K562 (cell line): ENCODE data around the gene PHLDB3. TPM values are rescaled to one million over a fixed set of nuclear protein-coding genes. Genes with fewer than 3 reads are reported as not detected.

Experiments used
- CREM ChIP-seq: IDR thresholded peaks from 2 replicates; pipeline ENCODE4 v1.6.1; 2014; ENCODE audit warnings: antibody characterized with exemption, low read depth
- HMBOX1 ChIP-seq: sonication (generic); IDR thresholded peaks from 2 replicates; pipeline ENCODE4 v1.6.1; 2016
- NCOA2 ChIP-seq, 2 experiments: fragments of 450-650 bp; IDR thresholded peaks; 2 replicates each; pipeline ENCODE4 v1.6.1; 2018; ENCODE audit warnings: mild to moderate bottlenecking in 2 of 2, moderate library complexity in 1 of 2; ENCODE audit not compliant: partially characterized antibody in 2 of 2
- POLR2B ChIP-seq: fragments of 450-650 bp; IDR thresholded peaks from 2 replicates; pipeline ENCODE4 v1.6.1; 2018; ENCODE audit warnings: low read depth; ENCODE audit not compliant: partially characterized antibody
- PURB ChIP-seq: sonication (generic); formaldehyde crosslinking; IDR thresholded peaks from 2 replicates; pipeline ENCODE4 v1.9.0; 2021; ENCODE audit warnings: low read depth, mild to moderate bottlenecking, missing genetic modification reagents
- RFX1 ChIP-seq: fragments of 450-650 bp; IDR thresholded peaks from 2 replicates; pipeline ENCODE4 v1.6.1; 2016; ENCODE audit warnings: mild to moderate bottlenecking, moderate library complexity
- RUNX1 ChIP-seq: sonication (generic); IDR thresholded peaks from 2 replicates; pipeline ENCODE4 v1.6.1; 2016; ENCODE audit warnings: antibody characterized with exemption, low read depth
- SP1 ChIP-seq: sonication (generic); formaldehyde crosslinking; IDR thresholded peaks from 2 replicates; pipeline ENCODE4 v1.8.1; 2022; ENCODE audit warnings: mild to moderate bottlenecking, missing genetic modification reagents
- SRSF7 ChIP-seq: fragments of 200-400 bp; formaldehyde crosslinking; optimal IDR thresholded peaks from 2 replicates; pipeline ENCODE3; 2017; ENCODE audit warnings: mild to moderate bottlenecking, low read depth, low read length
- STAT5A ChIP-seq: IDR thresholded peaks from 2 replicates; pipeline ENCODE4 v1.6.1; 2012; ENCODE audit warnings: low read length, inconsistent platforms, borderline replicate concordance
- TAF7 ChIP-seq: fragments of 450-650 bp; IDR thresholded peaks from 2 replicates; pipeline ENCODE4 v1.6.1; 2016; ENCODE audit warnings: missing genetic modification characterization, missing compliant biosample characterization
- TAF9B ChIP-seq: fragments of 450-650 bp; IDR thresholded peaks from 2 replicates; pipeline ENCODE4 v1.6.1; 2018; ENCODE audit warnings: mild to moderate bottlenecking; ENCODE audit not compliant: partially characterized antibody
- ZNF232 ChIP-seq: sonication (generic); formaldehyde crosslinking; IDR thresholded peaks from 2 replicates; pipeline ENCODE4 v1.8.0; 2022; ENCODE audit warnings: mild to moderate bottlenecking, missing genetic modification reagents
- ZNF395 ChIP-seq: fragments of 200-800 bp; sonication (Bioruptor generic); IDR thresholded peaks from 2 replicates; pipeline ENCODE4 v1.6.1; 2017; ENCODE audit warnings: missing genetic modification characterization, missing compliant biosample characterization
- ZNF431 ChIP-seq: sonication (generic); formaldehyde crosslinking; IDR thresholded peaks from 2 replicates; pipeline ENCODE4 v1.8.0; 2022; ENCODE audit warnings: mild to moderate bottlenecking, missing genetic modification reagents
- ZNF436 ChIP-seq: fragments of 250-450, 450-650 bp; sonication (Bioruptor Pico); formaldehyde crosslinking; IDR thresholded peaks from 2 replicates; pipeline ENCODE4 v1.7.0; 2020; ENCODE audit warnings: mild to moderate bottlenecking
- ZNF512 ChIP-seq: IDR thresholded peaks from 2 replicates; pipeline ENCODE4 v1.6.1; 2016; ENCODE audit warnings: missing genetic modification characterization, missing compliant biosample characterization
- polyA plus RNA-seq, 8 experiments: library from polyadenylated mRNA; depleted of rRNA in 4 of 8; stranded (reverse) in 5 of 8; unstranded in 3 of 8; fragments of >200 nt; fragmentation: Nextera tagmentation in 2 of 8; fragmentation: Illumina TruSeq in 1 of 8; extraction: Ambion mirVana in 2 of 8; extraction: Trizol in 1 of 8; gene quantifications; 2 replicates each; pipeline versions ENCODE4 v1.2.1 to v1.2.3, GENCODE V29; 2011 to 2014; ENCODE audit warnings: inconsistent platforms in 1 of 8, missing spikeins in 1 of 8
- total RNA-seq, 7 experiments: library from RNA; depleted of rRNA in 6 of 7; stranded (reverse); fragments of >200 nt in 6 of 7; fragmentation: Illumina TruSeq in 2 of 7; extraction: Trizol in 2 of 7; gene quantifications; 2 replicates each; pipeline versions ENCODE4 v1.2.1 to v1.2.3, GENCODE V29; 2011 to 2021; ENCODE audit warnings: low replicate concordance in 1 of 7
- TF ChIP-seq, protein P1 (sequence below): IDR thresholded peaks from 3 replicates; pipeline ENCODE4 v1.6.1; 2011; ENCODE audit warnings: borderline replicate concordance, mild to moderate bottlenecking, moderate library complexity; ENCODE audit not compliant: insufficient read length; ENCODE audit errors: extremely low read depth
- TF ChIP-seq, protein P2 (sequence below): sonication (generic); formaldehyde crosslinking; IDR thresholded peaks from 2 replicates; pipeline ENCODE4 v1.8.1; 2023; ENCODE audit warnings: mild to moderate bottlenecking, missing genetic modification reagents

PHLDB3 gene
- total and polyA plus RNA-seq, 9 of the 15 experiments (the other 6 are each of a cell fraction or from before 2014, with no cell fraction given) = 0.04 to 23.5 (median 3.9) TPM

- TF ChIP-seq, protein P1, sequence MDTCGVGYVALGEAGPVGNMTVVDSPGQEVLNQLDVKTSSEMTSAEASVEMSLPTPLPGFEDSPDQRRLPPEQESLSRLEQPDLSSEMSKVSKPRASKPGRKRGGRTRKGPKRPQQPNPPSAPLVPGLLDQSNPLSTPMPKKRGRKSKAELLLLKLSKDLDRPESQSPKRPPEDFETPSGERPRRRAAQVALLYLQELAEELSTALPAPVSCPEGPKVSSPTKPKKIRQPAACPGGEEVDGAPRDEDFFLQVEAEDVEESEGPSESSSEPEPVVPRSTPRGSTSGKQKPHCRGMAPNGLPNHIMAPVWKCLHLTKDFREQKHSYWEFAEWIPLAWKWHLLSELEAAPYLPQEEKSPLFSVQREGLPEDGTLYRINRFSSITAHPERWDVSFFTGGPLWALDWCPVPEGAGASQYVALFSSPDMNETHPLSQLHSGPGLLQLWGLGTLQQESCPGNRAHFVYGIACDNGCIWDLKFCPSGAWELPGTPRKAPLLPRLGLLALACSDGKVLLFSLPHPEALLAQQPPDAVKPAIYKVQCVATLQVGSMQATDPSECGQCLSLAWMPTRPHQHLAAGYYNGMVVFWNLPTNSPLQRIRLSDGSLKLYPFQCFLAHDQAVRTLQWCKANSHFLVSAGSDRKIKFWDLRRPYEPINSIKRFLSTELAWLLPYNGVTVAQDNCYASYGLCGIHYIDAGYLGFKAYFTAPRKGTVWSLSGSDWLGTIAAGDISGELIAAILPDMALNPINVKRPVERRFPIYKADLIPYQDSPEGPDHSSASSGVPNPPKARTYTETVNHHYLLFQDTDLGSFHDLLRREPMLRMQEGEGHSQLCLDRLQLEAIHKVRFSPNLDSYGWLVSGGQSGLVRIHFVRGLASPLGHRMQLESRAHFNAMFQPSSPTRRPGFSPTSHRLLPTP = no peak
- TF ChIP-seq CREM (peak; percentile 4; the same call in 1 of the 2 replicates), ZNF232 (no peak), ZNF395 (CRISPR knock-in tag) (no peak), ZNF436 (no peak), HMBOX1 (no peak), NCOA2 (IDR thresholded peaks at IDR 0.05; ENCODE audit: partially characterized antibody in 2 of 2) (no peak), TAF9B (no peak), RFX1 (no peak), ZNF512 (no peak), TAF7 (no peak), SRSF7 (no peak), STAT5A (no peak), PURB (no peak), SP1 (CRISPR knock-in tag) (peak; percentile 71), RUNX1 (no peak), POLR2B (peak; percentile 48), ZNF431 (CRISPR knock-in tag) (0 out of 2 replicates have a peak, but pooled peaks have one; percentile 40)
- TF ChIP-seq, protein P2, sequence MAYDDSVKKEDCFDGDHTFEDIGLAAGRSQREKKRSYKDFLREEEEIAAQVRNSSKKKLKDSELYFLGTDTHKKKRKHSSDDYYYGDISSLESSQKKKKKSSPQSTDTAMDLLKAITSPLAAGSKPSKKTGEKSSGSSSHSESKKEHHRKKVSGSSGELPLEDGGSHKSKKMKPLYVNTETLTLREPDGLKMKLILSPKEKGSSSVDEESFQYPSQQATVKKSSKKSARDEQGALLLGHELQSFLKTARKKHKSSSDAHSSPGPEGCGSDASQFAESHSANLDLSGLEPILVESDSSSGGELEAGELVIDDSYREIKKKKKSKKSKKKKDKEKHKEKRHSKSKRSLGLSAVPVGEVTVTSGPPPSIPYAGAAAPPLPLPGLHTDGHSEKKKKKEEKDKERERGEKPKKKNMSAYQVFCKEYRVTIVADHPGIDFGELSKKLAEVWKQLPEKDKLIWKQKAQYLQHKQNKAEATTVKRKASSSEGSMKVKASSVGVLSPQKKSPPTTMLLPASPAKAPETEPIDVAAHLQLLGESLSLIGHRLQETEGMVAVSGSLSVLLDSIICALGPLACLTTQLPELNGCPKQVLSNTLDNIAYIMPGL = no peak
These were observed 22.6 kb upstream of the PHLDB3 start, which contains the start of gene ETHE1 (continued) for GRCh38 chr19:43526884-43527859.
